ENCODE measurements around the gene WNK1.

DNA sequence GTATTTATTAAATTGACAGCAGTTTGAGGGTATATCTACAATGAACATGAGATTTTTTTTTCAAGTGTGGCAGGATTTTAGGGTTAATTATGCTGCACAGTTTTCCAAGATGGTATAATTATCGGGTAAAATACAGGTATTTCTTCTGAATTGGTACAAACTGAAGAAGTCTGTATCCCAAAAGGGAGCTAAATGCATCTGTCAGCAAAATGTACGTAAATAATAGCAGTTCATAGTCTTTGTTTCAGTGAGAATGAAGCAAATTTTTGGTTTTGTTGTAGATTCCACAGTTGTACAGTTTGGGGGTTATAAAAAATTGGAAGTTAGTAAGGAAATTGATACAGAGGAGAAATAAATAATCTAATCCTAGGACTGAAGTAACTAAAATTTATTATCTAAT lies 133.8 kb downstream of the WNK1 start:
- TF ChIP-seq, protein P1, sequence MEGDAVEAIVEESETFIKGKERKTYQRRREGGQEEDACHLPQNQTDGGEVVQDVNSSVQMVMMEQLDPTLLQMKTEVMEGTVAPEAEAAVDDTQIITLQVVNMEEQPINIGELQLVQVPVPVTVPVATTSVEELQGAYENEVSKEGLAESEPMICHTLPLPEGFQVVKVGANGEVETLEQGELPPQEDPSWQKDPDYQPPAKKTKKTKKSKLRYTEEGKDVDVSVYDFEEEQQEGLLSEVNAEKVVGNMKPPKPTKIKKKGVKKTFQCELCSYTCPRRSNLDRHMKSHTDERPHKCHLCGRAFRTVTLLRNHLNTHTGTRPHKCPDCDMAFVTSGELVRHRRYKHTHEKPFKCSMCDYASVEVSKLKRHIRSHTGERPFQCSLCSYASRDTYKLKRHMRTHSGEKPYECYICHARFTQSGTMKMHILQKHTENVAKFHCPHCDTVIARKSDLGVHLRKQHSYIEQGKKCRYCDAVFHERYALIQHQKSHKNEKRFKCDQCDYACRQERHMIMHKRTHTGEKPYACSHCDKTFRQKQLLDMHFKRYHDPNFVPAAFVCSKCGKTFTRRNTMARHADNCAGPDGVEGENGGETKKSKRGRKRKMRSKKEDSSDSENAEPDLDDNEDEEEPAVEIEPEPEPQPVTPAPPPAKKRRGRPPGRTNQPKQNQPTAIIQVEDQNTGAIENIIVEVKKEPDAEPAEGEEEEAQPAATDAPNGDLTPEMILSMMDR (IDR thresholded peaks at IDR 0.05; ENCODE audit: insufficient read depth, low read depth, low read length) = no peak
- no peak for TF ChIP-seq EZH2 (IDR thresholded peaks at IDR 0.05; ENCODE audit: insufficient read depth, low read length)

Measured in astrocyte (in vitro differentiated cells and primary cell).